Karpas-422 (cell line): ENCODE results near the gene FOXG1. TPM values are rescaled to one million over a fixed set of nuclear protein-coding genes. Genes with fewer than 3 reads are reported as not detected.

Experiments
- DNase-seq: peaks from one replicate; pipeline ENCODE4 v3.0.0-alpha.2; 2015
- H2AFZ ChIP-seq: fragments of 200-600 bp; sonication (generic); 2 replicates; pipeline ENCODE4 v1.6.1; 2014; ENCODE audit warnings: antibody characterized with exemption, low read length, mixed read lengths
- H3K27ac ChIP-seq: fragments of 200-600 bp; sonication (generic); 2 replicates; pipeline ENCODE4 v1.5.1; 2014; ENCODE audit warnings: mild to moderate bottlenecking, low read length, moderate library complexity
- H3K27me3 ChIP-seq: fragments of 200-600 bp; sonication (generic); 2 replicates; pipeline ENCODE4 v1.6.1; 2014; ENCODE audit warnings: low read length, mixed read lengths
- H3K36me3 ChIP-seq: fragments of 200-600 bp; sonication (generic); 2 replicates; pipeline ENCODE4 v1.6.1; 2014; ENCODE audit warnings: low read length, mixed read lengths; ENCODE audit not compliant: insufficient read depth
- H3K4me1 ChIP-seq: fragments of 200-600 bp; sonication (generic); 2 replicates; pipeline ENCODE4 v1.6.1; 2014; ENCODE audit warnings: mild to moderate bottlenecking, low read length, mixed read lengths
- H3K4me2 ChIP-seq: fragments of 200-600 bp; sonication (generic); 2 replicates; pipeline ENCODE4 v1.6.1; 2014; ENCODE audit warnings: low read length, low read depth, mild to moderate bottlenecking; ENCODE audit not compliant: poor library complexity, severe bottlenecking
- H3K4me3 ChIP-seq: fragments of 200-600 bp; sonication (generic); 2 replicates; pipeline ENCODE4 v1.5.1; 2014; ENCODE audit warnings: mild to moderate bottlenecking, antibody characterized with exemption, low read length, mixed read lengths
- H3K79me2 ChIP-seq: fragments of 200-600 bp; sonication (generic); 2 replicates; pipeline ENCODE4 v1.6.1; 2014; ENCODE audit warnings: mild to moderate bottlenecking, low read length, mixed read lengths
- H3K9ac ChIP-seq: fragments of 200-600 bp; sonication (generic); 2 replicates; pipeline ENCODE4 v1.6.0; 2014; ENCODE audit warnings: low read length
- H3K9me2 ChIP-seq: fragments of 200-600 bp; sonication (generic), shearing (Covaris generic); replicated peaks from 2 replicates; pipeline ENCODE4 v1.6.0; 2014; ENCODE audit warnings: mild to moderate bottlenecking, low read length, moderate library complexity; ENCODE audit not compliant: insufficient read depth
- H3K9me3 ChIP-seq: fragments of 300-700, 200-600 bp; sonication (generic); 2 replicates; pipeline ENCODE4 v1.6.1; 2014; ENCODE audit warnings: low read length, mixed read lengths
- H4K20me1 ChIP-seq: fragments of 200-600 bp; sonication (generic); 2 replicates; pipeline ENCODE4 v1.6.1; 2014; ENCODE audit warnings: mild to moderate bottlenecking, antibody characterized with exemption, low read length, low read depth; ENCODE audit not compliant: insufficient read depth
- total RNA-seq: library from RNA; depleted of rRNA; stranded (reverse); fragments of >200 nt; shearing (Covaris generic); gene quantifications from 2 replicates; pipeline ENCODE4 v1.2.3, GENCODE V29; 2014; ENCODE audit warnings: low replicate concordance

FOXG1 gene
- total RNA-seq, 1 experiment from 2014 or later, result not detected

GRCh38 chr14:28785096-28785952 lies 18.7 kb downstream of the FOXG1 start:
- DNase-seq, result no peak
- H3K4me2 ChIP-seq, result no peak overlapping the region
- H3K79me2 ChIP-seq, result no peaks in the 10 kb centered on the region
- peaks cover 75% of the 10 kb centered on the region for H3K9me3 ChIP-seq
- H3K9me2 ChIP-seq, result no peaks in the 10 kb centered on the region
- H3K27me3 ChIP-seq, result no peaks in the 10 kb centered on the region
- H3K36me3 ChIP-seq, result no peaks in the 10 kb centered on the region
- H3K4me3 ChIP-seq, result no peak overlapping the region
- H4K20me1 ChIP-seq, result no peaks in the 10 kb centered on the region
- H3K4me1 ChIP-seq, result no peaks in the 10 kb centered on the region
- H3K9ac ChIP-seq, result no peak overlapping the region
- H3K27ac ChIP-seq, result no peak overlapping the region
- no peak overlapping the region for H2AFZ ChIP-seq

- DNase-seq, result no peak
- no peak overlapping the region for H3K27ac ChIP-seq
- peaks cover 61% of the 10 kb centered on the region for H3K9me3 ChIP-seq
- H3K79me2 ChIP-seq, result no peaks in the 10 kb centered on the region
- no peaks in the 10 kb centered on the region for H3K27me3 ChIP-seq
- no peak overlapping the region for H3K9ac ChIP-seq
- H3K9me2 ChIP-seq, result no peaks in the 10 kb centered on the region
- H3K36me3 ChIP-seq, result no peaks in the 10 kb centered on the region
- H3K4me2 ChIP-seq, result no peak overlapping the region
- H3K4me1 ChIP-seq, result no peaks in the 10 kb centered on the region
- H3K4me3 ChIP-seq, result no peak overlapping the region
- no peak overlapping the region for H2AFZ ChIP-seq
- H4K20me1 ChIP-seq, result no peaks in the 10 kb centered on the region
These were observed 40.9 kb downstream of the FOXG1 start for GRCh38 chr14:28807518-28807917.

- Histone ChIP-seq H3K4me1 (no peaks in the 10 kb centered on the region), H3K27ac (no peak overlapping the region), H3K4me2 (no peak overlapping the region), H3K9me2 (no peaks in the 10 kb centered on the region), H3K9ac (no peak overlapping the region), H3K9me3 (peaks cover 68% of the 10 kb centered on the region), H2AFZ (no peak overlapping the region), H3K79me2 (no peaks in the 10 kb centered on the region), H3K4me3 (no peak overlapping the region), H3K27me3 (no peaks in the 10 kb centered on the region), H4K20me1 (no peaks in the 10 kb centered on the region), H3K36me3 (no peaks in the 10 kb centered on the region)
- DNase-seq, result no peak
These were observed 47.2 kb downstream of the FOXG1 start for GRCh38 chr14:28813810-28814209.
